ENCODE data around the gene TRIP12.

TRIP12 gene

GRCh38 chr2:229831805-229832509 is 89.9 kb downstream of the TRIP12 start:
- H3K4me3 ChIP-seq (ENCODE audit: low read depth, low read length) = no peak overlapping the region
- TF ChIP-seq CTCF (IDR thresholded peaks at IDR 0.05; ENCODE audit: low read depth, low read length) = no peak

GRCh38 chr2:229825476-229825875 is 96.3 kb downstream of the TRIP12 start:
- H3K4me3 ChIP-seq (ENCODE audit: low read depth, low read length) = no peak overlapping the region
- TF ChIP-seq CTCF (IDR thresholded peaks at IDR 0.05; ENCODE audit: low read depth, low read length) = no peak

GRCh38 chr2:229821316-229821715 is 100.5 kb downstream of the TRIP12 start:
- no peak overlapping the region for H3K4me3 ChIP-seq (ENCODE audit: low read depth, low read length)
- no peak for TF ChIP-seq CTCF (IDR thresholded peaks at IDR 0.05; ENCODE audit: low read depth, low read length)

GRCh38 chr2:229818230-229818629 is 103.6 kb downstream of the TRIP12 start:
- no peak overlapping the region for H3K4me3 ChIP-seq (ENCODE audit: low read depth, low read length)
- no peak for TF ChIP-seq CTCF (IDR thresholded peaks at IDR 0.05; ENCODE audit: low read depth, low read length)

GRCh38 chr2:229815858-229816257 is 106.0 kb downstream of the TRIP12 start:
- TF ChIP-seq CTCF (IDR thresholded peaks at IDR 0.05; ENCODE audit: low read depth, low read length) = no peak
- no peak overlapping the region for H3K4me3 ChIP-seq (ENCODE audit: low read depth, low read length)

- TF ChIP-seq CTCF (IDR thresholded peaks at IDR 0.05; ENCODE audit: low read depth, low read length) = no peak
- no peak overlapping the region for H3K4me3 ChIP-seq (ENCODE audit: low read depth, low read length)
Measured at GRCh38 chr2:229815342-229815741, 106.5 kb downstream of the TRIP12 start.

- no peak overlapping the region for H3K4me3 ChIP-seq (ENCODE audit: low read depth, low read length)
- TF ChIP-seq CTCF (IDR thresholded peaks at IDR 0.05; ENCODE audit: low read depth, low read length) = no peak
Measured at GRCh38 chr2:229810786-229811185, 111.0 kb downstream of the TRIP12 start.
